HG03135 (cell line): ENCODE measurements around the gene SLC1A6.
"Not testable (repeated sequence)": the region's sequence is repeated elsewhere in the genome, so short reads cannot be mapped to it uniquely, and the experiment has no call there.

Experiments used
- ATAC-seq: cut with Tn5 transposase; IDR thresholded peaks from one replicate; pipeline ENCODE4 v1.9.1; 2021; ENCODE audit warnings: mild to moderate bottlenecking, moderate library complexity; ENCODE audit not compliant: unreplicated experiment

The SLC1A6 gene

DNA sequence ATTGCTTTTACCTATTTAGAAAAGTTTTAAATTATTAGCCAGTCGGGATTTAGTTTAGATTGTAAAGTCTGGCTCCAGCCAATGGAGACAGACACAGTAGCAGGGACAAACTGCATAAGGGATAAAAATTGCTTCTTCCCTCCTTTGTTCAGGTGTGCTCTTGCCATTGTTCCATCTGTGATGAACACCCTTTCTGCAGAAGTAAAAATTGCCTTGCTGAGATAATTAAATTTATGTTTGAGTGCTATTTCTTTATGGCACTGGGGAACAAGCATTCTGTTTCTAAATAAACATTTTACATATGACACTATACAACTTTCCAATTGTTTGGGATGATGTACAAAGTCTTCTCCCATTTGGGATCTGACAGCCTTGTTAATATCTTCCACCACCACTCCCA, 20.4 kb downstream of the SLC1A6 start:
- no peak for ATAC-seq

DNA sequence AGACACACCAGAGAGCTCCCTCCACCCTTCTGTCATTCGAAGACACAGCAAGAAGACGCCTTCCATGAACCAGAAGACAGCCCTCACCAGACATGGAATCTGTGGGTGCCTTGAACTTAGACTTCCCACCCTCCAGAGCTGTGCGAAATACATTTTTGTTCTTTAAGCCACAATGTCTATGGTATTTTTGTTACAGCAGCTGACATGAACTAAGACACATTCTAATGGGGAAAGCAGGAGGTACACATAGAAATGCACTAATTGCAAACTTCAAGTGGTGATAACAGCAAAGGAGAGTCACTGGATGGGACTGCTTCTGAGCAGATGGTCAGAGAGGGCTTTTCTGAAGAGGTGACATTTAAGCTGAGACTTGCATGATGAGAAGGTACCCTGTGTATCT, 22.2 kb downstream of the SLC1A6 start:
- ATAC-seq = no peak

GRCh38 chr19:14954071-14954655, 25.5 kb downstream of the SLC1A6 start:
- no peak for ATAC-seq

GRCh38 chr19:14952767-14953166, 26.9 kb downstream of the SLC1A6 start:
- ATAC-seq = no peak

DNA sequence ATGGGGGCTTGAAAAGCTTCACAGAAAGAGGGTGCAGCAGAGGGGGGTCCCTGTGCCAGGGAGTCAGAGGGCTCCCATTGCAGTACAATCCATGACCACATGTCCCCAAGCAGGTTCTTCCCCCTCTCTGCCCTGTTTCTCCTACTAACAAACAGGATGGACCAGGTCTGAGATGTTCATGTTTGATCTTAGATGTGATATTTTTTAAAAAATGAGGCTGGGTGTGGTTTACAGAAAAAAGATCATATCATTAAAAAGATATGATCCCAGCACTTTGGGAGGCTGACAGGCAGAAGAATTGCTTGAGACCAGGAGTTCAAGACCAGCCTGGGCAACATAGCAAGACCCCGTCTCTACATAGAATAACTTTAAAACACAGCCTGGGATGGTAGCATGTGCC, 29.2 kb downstream of the SLC1A6 start:
- ATAC-seq = no peak

GRCh38 chr19:14949876-14950275, 29.8 kb downstream of the SLC1A6 start:
- ATAC-seq = no peak

GRCh38 chr19:14949413-14949812, 30.3 kb downstream of the SLC1A6 start:
- ATAC-seq = not testable (repeated sequence)

DNA sequence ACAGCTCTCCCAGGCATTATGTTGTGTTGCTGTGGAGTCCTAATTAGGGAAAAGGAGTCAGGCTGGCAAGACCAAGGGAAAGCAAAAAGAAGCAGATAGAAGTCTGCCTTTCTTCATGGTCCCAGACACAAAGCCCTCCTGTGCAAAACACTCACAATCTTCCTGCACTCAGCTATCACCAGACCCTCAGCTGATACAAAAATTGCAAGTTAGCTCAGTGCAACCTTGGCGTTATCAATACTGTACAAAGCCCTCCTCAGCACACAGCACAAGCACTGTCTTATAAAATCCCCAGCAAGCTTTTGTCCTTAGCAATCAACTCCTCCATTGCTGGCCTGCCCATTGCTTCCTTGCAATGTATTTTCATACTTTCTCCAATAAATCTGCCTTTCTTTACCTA, 35.2 kb downstream of the SLC1A6 start:
- no peak for ATAC-seq

- ATAC-seq = no peak
Observed at GRCh38 chr19:14943601-14944000, 36.1 kb downstream of the SLC1A6 start.

DNA sequence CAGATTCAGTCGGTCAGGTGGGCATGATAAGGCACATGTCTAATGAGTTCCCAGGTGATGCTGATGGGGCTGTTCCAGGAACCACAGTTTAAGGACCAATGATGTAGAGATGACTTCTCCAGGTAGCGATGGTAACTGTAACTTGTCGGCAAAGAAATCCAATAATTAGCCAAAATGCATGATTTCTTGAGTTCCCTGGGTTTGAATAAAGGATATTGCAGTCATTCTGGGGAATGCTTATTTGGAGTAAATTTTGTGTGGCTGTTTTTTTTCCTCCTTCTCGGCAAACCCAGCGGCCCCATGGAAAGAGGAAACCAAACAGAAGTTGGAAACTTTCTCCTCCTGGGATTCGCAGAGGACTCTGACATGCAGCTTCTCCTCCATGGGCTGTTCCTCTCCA, 38.5 kb downstream of the SLC1A6 start, which contains the start of gene OR7C2:
Gene OR7C2, plus strand, starts transcription at position 301 of the 400 bp plus-strand sequence. Its CDS starts 0 bp downstream, at position 301.
- ATAC-seq = no peak

DNA sequence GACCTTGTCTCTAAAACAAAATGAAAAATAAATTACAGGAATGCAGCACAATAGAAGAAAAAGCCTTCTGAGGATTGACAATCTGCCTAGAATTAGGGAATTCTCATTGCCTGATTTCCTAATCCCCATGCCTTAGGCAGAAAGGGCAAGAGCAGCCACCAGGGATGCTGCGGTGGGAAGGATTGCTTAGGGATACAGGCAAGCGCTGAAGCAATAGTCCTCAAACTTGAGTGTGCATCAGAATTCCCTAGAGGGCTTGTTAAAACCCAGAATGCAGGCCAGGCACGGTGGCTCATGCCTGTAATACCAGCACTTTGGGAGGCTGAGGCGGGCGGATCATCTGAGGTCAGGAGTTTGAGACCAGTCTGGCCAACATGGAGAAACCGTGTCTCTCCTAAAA, 39.4 kb downstream of the SLC1A6 start:
- ATAC-seq = no peak

DNA sequence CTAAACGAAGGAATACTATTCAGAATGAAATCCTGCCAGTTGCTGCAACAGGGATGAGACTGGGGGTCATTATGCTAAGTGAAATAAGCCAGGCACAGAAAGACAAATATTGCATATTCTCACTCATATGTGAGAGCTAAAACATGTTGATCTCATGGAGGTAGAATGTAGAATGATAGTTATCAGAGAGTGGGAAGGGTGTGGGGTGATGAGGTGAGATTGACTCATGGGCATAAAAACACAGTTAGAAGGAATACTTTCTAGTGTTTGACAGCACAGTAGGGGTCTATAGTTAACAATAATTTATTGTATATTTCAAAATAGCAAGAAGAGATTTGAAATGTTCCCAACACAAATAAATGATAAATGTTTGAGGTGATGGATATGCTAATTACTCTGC, 46.2 kb downstream of the SLC1A6 start:
- no peak for ATAC-seq

DNA sequence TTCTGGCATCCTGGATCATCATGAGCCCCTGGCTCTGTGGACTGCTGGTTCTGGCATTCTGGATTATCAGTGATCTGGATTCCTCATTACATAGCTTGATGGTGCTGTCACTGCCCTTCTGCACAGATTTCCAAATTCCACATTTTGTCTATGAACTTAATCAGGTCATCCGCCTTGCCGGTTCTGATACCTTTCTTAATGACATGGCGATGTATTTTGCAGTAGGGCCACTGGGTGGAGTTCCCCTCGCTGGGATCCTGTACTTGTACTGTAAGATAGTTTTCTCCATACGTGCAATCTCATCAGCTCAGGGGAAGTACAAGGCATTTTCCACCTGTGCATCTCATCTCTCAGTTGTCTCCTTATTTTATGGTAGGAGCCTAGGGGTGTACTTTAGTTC, 62.8 kb downstream of the SLC1A6 start:
- no peak for ATAC-seq

DNA sequence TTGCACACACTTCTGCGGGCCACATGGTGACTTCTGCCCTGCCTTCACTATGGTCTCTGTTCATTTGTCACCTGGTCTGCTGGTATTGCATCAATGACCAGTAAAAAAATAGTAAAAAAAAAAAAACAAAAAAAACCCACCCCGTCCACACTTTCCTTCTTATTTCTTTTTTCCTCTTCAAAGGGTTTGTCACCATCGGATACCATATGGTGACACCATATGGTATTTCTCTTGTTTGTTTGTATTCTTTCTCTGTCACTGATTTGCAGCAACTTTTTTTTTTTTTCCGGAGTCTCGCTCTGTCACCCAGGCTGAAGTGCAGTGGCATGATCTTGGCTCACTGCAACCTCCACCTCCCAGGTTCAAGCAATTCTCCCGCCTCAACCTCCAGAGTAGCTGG, 64.5 kb downstream of the SLC1A6 start:
- no peak for ATAC-seq

DNA sequence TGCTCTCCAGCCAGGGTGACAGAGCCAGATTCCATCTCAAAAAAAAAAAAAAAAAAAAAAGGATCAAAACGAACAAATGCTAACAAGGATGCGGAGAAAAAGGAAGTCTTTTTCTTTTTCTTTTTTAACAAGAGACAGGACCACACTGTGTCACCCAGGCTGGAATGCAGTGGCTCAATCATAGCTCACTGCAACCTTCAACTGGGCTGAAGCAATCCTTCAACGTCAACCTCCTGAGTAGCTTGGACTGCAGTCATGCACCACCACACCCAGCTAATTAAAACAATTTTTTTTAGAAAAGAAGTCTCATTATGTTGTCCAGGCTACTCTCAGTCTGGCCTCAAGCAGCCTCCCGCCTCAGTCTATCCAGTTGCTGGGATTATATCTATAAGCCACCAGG, 73.0 kb downstream of the SLC1A6 start:
- ATAC-seq = no peak

- no peak for ATAC-seq
Observed at GRCh38 chr19:14901675-14902260, 77.9 kb downstream of the SLC1A6 start.
